Naive thymus-derived CD4-positive, alpha-beta T cell (primary cell): ENCODE results near the gene OSBP2. TPM values are rescaled to one million over a fixed set of nuclear protein-coding genes. Genes with fewer than 3 reads are reported as not detected.

Source experiments
- ATAC-seq: fragments of 150-1000 bp; cut with Tn5 transposase; 2 replicates; pipeline ENCODE4 v1.10.0; 2021; ENCODE audit warnings: mild to moderate bottlenecking, moderate library complexity
- CTCF ChIA-PET: fragments of 350-600 bp; sonication (Branson Sonifier 250); formaldehyde crosslinking; loops from one replicate; lab custom pipeline; 2021; ENCODE audit warnings: antibody characterized with exemption; lab: Charles Lee
- POLR2A ChIA-PET: fragments of 350-600 bp; sonication (Branson Sonifier 250); formaldehyde crosslinking; loops from one replicate; lab custom pipeline; 2021; ENCODE audit warnings: antibody characterized with exemption, inconsistent platforms; lab: Charles Lee
- DNase-seq, 9 donors: peaks; one replicate each; pipeline versions ENCODE4 v3.0.0 to v3.0.0-alpha.2; 2020 to 2022; ENCODE audit warnings: mixed read lengths in 1 of 9
- H3K27ac ChIP-seq: one replicate; pipeline ENCODE4 v1.7.0; 2013; ENCODE audit warnings: mild to moderate bottlenecking, low read depth, low read length, moderate library complexity
- H3K27me3 ChIP-seq, 2 donors: one replicate each; pipeline ENCODE4 v1.7.0; 2013; ENCODE audit warnings: low read length in 2 of 2, mild to moderate bottlenecking in 2 of 2, moderate library complexity in 2 of 2; ENCODE audit not compliant: control insufficient read depth in 2 of 2, insufficient read depth in 2 of 2
- H3K36me3 ChIP-seq, 3 experiments: 1 replicate in 2 of 3; 2 replicates in 1 of 3; pipeline ENCODE4 v1.7.0; 2013; ENCODE audit warnings: low read length in 3 of 3, mild to moderate bottlenecking in 3 of 3, moderate library complexity in 1 of 3; ENCODE audit not compliant: insufficient read depth in 3 of 3, control insufficient read depth in 2 of 3
- H3K4me1 ChIP-seq, 2 donors: one replicate each; pipeline ENCODE4 v1.7.0; 2013; ENCODE audit warnings: low read length in 2 of 2, mild to moderate bottlenecking in 2 of 2, moderate library complexity in 1 of 2; ENCODE audit not compliant: control insufficient read depth in 2 of 2, insufficient read depth in 2 of 2
- H3K4me3 ChIP-seq: 2 replicates; pipeline ENCODE4 v1.7.0; 2013; ENCODE audit warnings: mild to moderate bottlenecking, low read length
- H3K9me3 ChIP-seq, 3 experiments: 1 replicate in 2 of 3; 2 replicates in 1 of 3; pipeline ENCODE4 v1.7.0; 2013; ENCODE audit warnings: low read length in 3 of 3; ENCODE audit not compliant: control insufficient read depth in 2 of 3
- H3K27ac Mint-ChIP-seq, 9 donors: one replicate each; pipeline ENCODE4 v1.8.0; 2020 to 2022; ENCODE audit warnings: mixed read lengths in 9 of 9, mild to moderate bottlenecking in 8 of 9, moderate library complexity in 5 of 9, inconsistent platforms in 2 of 9
- H3K27me3 Mint-ChIP-seq, 5 donors: one replicate each; pipeline ENCODE4 v1.8.0; 2021 to 2022; ENCODE audit warnings: mixed read lengths in 5 of 5, mild to moderate bottlenecking in 1 of 5
- H3K36me3 Mint-ChIP-seq, 5 donors: one replicate each; pipeline ENCODE4 v1.8.0; 2020 to 2022; ENCODE audit warnings: mixed read lengths in 5 of 5, mild to moderate bottlenecking in 3 of 5, inconsistent platforms in 1 of 5
- H3K4me1 Mint-ChIP-seq, 7 donors: one replicate each; pipeline ENCODE4 v1.8.0; 2020 to 2022; ENCODE audit warnings: mixed read lengths in 7 of 7, mild to moderate bottlenecking in 3 of 7, inconsistent platforms in 1 of 7
- H3K4me3 Mint-ChIP-seq, 10 donors: one replicate each; pipeline ENCODE4 v1.8.0; 2020 to 2022; ENCODE audit warnings: mild to moderate bottlenecking in 10 of 10, mixed read lengths in 10 of 10, moderate library complexity in 6 of 10, inconsistent platforms in 2 of 10
- H3K9me3 Mint-ChIP-seq, 11 donors: one replicate each; pipeline ENCODE4 v1.8.0; 2020 to 2022; ENCODE audit warnings: mixed read lengths in 11 of 11, mild to moderate bottlenecking in 4 of 11, inconsistent platforms in 1 of 11, moderate library complexity in 1 of 11
- intact Hi-C, 2 donors: fragments of 100-400 bp; cut with micrococcal nuclease; formaldehyde crosslinking; loops; one replicate each; pipeline ENCODE4 v1.15.1; 2023
- polyA plus RNA-seq, 2 donors: library from polyadenylated mRNA; unstranded; fragments of 300-500 nt; fragmentation: Illumina TruSeq; gene quantifications; one replicate each; pipeline ENCODE4 v1.2.3, GENCODE V29; 2021
- total RNA-seq, 6 experiments: library from RNA in 5 of 6; stranded (reverse) in 5 of 6; gene quantifications; 1 replicate in 5 of 6; 2 replicates in 1 of 6; pipeline ENCODE4 v1.2.3 and lab custom pipeline; 2021 to 2026

The OSBP2 gene
- total and polyA plus RNA-seq, 7 experiments from 2014 or later = 0.37 to 2.7 (median 1.8) TPM

DNA sequence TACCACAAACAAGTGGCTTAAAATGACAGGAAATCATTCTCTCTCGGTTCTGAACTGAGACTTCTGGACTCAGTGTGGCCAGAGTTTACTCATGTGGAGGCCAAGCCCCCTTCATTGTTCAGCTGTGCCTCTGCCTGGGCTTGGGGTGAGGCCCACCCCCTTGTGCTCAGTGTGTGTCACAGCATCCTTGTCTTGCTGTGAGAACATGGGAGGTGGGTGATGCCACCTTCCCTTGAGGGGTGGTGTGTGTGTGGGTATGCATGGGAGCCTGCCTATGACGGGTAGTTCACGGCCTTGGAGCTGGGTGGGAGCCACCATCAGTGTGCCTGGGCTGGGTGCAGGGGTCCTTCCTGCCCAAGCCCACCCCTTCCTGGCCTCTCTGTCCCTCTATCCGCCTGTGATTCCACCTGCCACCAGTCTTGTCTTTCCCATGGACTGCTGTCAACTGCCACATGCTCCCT, 172.2 kb downstream of the OSBP2 start:
- ChIA-PET POLR2A (no interaction called here), CTCF (no interaction called here)
- H3K36me3 Mint-ChIP-seq = no peaks in the 10 kb centered on the region

DNA sequence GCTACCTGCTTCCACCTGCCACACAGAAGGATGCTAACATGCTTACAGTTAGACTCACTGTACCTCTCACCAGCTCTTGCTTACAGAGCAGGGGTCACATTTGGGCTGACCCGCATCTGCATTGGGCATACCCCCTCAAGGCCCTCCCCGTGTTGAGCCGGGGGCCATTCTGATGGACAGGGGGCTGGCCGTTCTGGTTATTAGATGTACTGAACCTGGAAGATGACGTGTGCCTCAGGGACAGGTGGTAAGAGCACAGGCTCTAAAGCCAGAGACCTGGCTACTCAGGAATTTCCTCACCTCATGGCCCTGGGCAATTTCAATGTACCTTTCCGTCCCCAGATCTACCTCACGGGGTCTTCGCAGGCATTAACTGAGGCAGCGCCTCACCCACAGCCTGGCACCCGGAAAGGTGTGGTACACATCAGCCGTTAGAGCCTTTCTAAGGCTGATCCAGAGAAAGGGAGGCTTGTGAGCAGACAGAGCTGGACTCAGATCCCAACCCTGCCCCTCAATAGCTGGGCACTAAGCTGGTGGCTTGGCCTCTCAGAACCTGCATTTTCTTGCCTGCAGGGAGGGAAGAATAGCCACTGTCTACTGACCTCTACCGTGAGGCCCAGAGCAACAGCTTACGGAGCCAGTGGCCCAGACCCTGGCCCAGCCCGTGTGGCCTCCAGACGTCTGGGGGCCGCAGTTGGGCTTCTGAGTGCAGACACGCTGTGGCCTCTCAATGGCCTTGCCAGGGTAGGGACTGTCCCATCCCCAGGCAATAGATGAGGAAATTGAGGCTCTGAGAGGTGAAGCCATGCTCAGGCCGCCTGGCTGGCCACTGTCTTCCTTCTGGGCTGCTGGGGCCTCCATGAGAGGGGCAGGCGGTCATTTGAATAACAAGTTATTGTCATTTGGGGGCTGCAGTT, 173.3 kb downstream of the OSBP2 start:
- Histone ChIP-seq H3K27me3 (no peaks in the 10 kb centered on the region), H3K36me3 (no peaks in the 10 kb centered on the region), H3K4me1 (no peaks in the 10 kb centered on the region), H3K9me3 (no peaks in the 10 kb centered on the region), H3K27ac (no peak overlapping the region), H3K4me3 (no peak overlapping the region)
- intact Hi-C loops = no loop called here
- Mint-ChIP-seq H3K36me3 (no peaks in the 10 kb centered on the region), H3K9me3 (no peaks in the 10 kb centered on the region), H3K4me3 (no peak overlapping the region), H3K27me3 (no peaks in the 10 kb centered on the region), H3K27ac (no peak overlapping the region), H3K4me1 (no peaks in the 10 kb centered on the region)
- DNase-seq (no peak), ATAC-seq (no peak)
- ChIA-PET CTCF (no interaction called here), POLR2A (no interaction called here)

More for the DNA sequence above, 172.2 kb downstream of the OSBP2 start:
- no peaks in the 10 kb centered on the region for H3K9me3 ChIP-seq
- no peak overlapping the region for H3K27ac Mint-ChIP-seq
- ATAC-seq (no peak), DNase-seq (no peak)
- H3K27me3 Mint-ChIP-seq = no peaks in the 10 kb centered on the region
- intact Hi-C loops = no loop called here
- no peaks in the 10 kb centered on the region for H3K4me1 ChIP-seq
- H3K4me3 Mint-ChIP-seq = no peak overlapping the region
- no peaks in the 10 kb centered on the region for H3K4me1 Mint-ChIP-seq
- H3K9me3 Mint-ChIP-seq = no peaks in the 10 kb centered on the region
- no peaks in the 10 kb centered on the region for H3K27me3 ChIP-seq
- no peak overlapping the region for H3K4me3 ChIP-seq
- H3K36me3 ChIP-seq = no peaks in the 10 kb centered on the region
- H3K27ac ChIP-seq = no peak overlapping the region

DNA sequence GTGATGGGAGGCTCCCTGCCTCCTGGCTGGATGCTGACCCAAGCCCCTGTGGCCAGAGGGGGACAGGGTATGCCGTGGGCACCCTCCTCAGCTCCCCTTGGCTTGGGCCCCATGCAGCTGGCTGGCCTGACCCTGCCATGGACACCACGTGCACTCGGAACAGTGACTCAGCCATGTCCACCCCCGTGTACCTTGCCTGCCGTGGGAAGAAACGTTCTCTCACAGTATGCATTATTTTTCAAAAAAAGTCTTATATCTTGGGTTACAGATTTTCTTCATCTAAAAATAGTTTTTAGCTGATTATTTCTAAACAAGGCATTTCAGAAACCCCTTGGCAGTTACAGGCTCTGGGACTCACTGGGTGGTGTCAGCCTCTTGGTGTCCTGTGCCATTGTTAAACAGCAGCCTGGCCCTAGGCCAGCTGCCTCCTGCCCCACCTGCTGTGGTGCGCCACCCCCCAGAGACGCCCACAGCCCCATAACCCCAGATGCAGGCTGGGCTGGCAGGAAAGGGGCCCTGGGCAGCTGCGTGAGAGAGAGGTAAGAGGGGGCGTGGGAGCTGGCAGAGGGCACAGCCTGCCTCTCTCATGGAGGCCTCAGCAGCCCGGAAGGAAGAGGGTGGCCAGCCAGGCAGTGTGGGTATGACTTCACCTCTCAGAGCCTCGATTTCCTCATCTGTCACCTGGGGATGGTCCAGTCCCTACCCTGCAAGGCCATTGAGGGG, 174.2 kb downstream of the OSBP2 start:
- ATAC-seq (no peak), DNase-seq (no peak)
- H3K27ac ChIP-seq = no peak overlapping the region
- H3K9me3 ChIP-seq = no peaks in the 10 kb centered on the region
- H3K4me3 ChIP-seq = no peak overlapping the region
- no peaks in the 10 kb centered on the region for H3K4me1 ChIP-seq
- H3K27me3 ChIP-seq = no peaks in the 10 kb centered on the region
- no peak overlapping the region for H3K4me3 Mint-ChIP-seq
- no peaks in the 10 kb centered on the region for H3K27me3 Mint-ChIP-seq
- POLR2A ChIA-PET = no interaction called here
- intact Hi-C loops = no loop called here
- no peaks in the 10 kb centered on the region for H3K36me3 Mint-ChIP-seq
- H3K27ac Mint-ChIP-seq = no peak overlapping the region
- no peaks in the 10 kb centered on the region for H3K4me1 Mint-ChIP-seq
- no peaks in the 10 kb centered on the region for H3K36me3 ChIP-seq
- CTCF ChIA-PET = interaction anchor here (0.6 kb wide), 1 partner anchor 15 kb away, joined by 3 read pairs; no protein-coding TSS in a partner anchor
- H3K9me3 Mint-ChIP-seq = no peaks in the 10 kb centered on the region

- no peaks in the 10 kb centered on the region for H3K27me3 Mint-ChIP-seq
- H3K36me3 Mint-ChIP-seq = no peaks in the 10 kb centered on the region
- Histone ChIP-seq H3K4me3 (no peak overlapping the region), H3K9me3 (no peaks in the 10 kb centered on the region), H3K4me1 (no peaks in the 10 kb centered on the region), H3K27me3 (no peaks in the 10 kb centered on the region), H3K27ac (no peak overlapping the region), H3K36me3 (no peaks in the 10 kb centered on the region)
- H3K4me3 Mint-ChIP-seq = no peak overlapping the region
- ChIA-PET CTCF (no interaction called here), POLR2A (no interaction called here)
- no peaks in the 10 kb centered on the region for H3K4me1 Mint-ChIP-seq
- ATAC-seq (no peak), DNase-seq (no peak)
- no peak overlapping the region for H3K27ac Mint-ChIP-seq
- H3K9me3 Mint-ChIP-seq = no peaks in the 10 kb centered on the region
- intact Hi-C loops = no loop called here
Observed at GRCh38 chr22:30869667-30870395, 175.2 kb downstream of the OSBP2 start.

GRCh38 chr22:30870451-30871345, 176.0 kb downstream of the OSBP2 start:
- ChIA-PET POLR2A (interaction anchor here (0.6 kb wide), 1 partner anchor 243 kb away, joined by 3 read pairs; no protein-coding TSS in a partner anchor), CTCF (no interaction called here)
- no peaks in the 10 kb centered on the region for H3K27me3 Mint-ChIP-seq
- Histone ChIP-seq H3K36me3 (no peaks in the 10 kb centered on the region), H3K27me3 (no peaks in the 10 kb centered on the region), H3K27ac (no peak overlapping the region), H3K4me3 (no peak overlapping the region), H3K4me1 (no peaks in the 10 kb centered on the region), H3K9me3 (no peaks in the 10 kb centered on the region)
- H3K27ac Mint-ChIP-seq = no peak overlapping the region
- intact Hi-C loops = no loop called here
- DNase-seq (no peak), ATAC-seq (no peak)
- no peaks in the 10 kb centered on the region for H3K36me3 Mint-ChIP-seq
- no peaks in the 10 kb centered on the region for H3K9me3 Mint-ChIP-seq
- no peaks in the 10 kb centered on the region for H3K4me1 Mint-ChIP-seq
- no peak overlapping the region for H3K4me3 Mint-ChIP-seq
